Neural cell (in vitro differentiated cells): ENCODE measurements around the gene CAPN2.

ENCODE experiments used
- EP300 ChIP-seq: fragments of 450-650 bp; conservative IDR thresholded peaks from 2 replicates; pipeline ENCODE4 v1.6.1; 2014; ENCODE audit warnings: antibody characterized with exemption, mild to moderate bottlenecking, moderate library complexity; ENCODE audit not compliant: poor library complexity, severe bottlenecking
- EZH2 ChIP-seq: fragments of 200-600, 300-800 bp; shearing (Covaris generic), sonication (generic); IDR thresholded peaks from 2 replicates; pipeline ENCODE4 v1.6.1; 2014; ENCODE audit warnings: antibody characterized with exemption, low read length, borderline replicate concordance, mild to moderate bottlenecking; ENCODE audit not compliant: insufficient read depth, poor library complexity, severe bottlenecking
- POLR2AphosphoS5 ChIP-seq: IDR thresholded peaks from 2 replicates; pipeline ENCODE4 v1.6.1; 2012
- RAD21 ChIP-seq: fragments of 450-650 bp; conservative IDR thresholded peaks from 2 replicates; pipeline ENCODE4 v1.6.1; 2014; ENCODE audit warnings: antibody characterized with exemption, mild to moderate bottlenecking, moderate library complexity
- TAF1 ChIP-seq: IDR thresholded peaks from 2 replicates; pipeline ENCODE4 v1.6.1; 2012; ENCODE audit warnings: low read depth
- TF ChIP-seq, protein P1 (sequence below): fragments of 450-650 bp; IDR thresholded peaks from 2 replicates; pipeline ENCODE4 v1.5.1; 2014; ENCODE audit warnings: antibody characterized with exemption, mild to moderate bottlenecking, moderate library complexity; ENCODE audit not compliant: poor library complexity, severe bottlenecking

DNA sequence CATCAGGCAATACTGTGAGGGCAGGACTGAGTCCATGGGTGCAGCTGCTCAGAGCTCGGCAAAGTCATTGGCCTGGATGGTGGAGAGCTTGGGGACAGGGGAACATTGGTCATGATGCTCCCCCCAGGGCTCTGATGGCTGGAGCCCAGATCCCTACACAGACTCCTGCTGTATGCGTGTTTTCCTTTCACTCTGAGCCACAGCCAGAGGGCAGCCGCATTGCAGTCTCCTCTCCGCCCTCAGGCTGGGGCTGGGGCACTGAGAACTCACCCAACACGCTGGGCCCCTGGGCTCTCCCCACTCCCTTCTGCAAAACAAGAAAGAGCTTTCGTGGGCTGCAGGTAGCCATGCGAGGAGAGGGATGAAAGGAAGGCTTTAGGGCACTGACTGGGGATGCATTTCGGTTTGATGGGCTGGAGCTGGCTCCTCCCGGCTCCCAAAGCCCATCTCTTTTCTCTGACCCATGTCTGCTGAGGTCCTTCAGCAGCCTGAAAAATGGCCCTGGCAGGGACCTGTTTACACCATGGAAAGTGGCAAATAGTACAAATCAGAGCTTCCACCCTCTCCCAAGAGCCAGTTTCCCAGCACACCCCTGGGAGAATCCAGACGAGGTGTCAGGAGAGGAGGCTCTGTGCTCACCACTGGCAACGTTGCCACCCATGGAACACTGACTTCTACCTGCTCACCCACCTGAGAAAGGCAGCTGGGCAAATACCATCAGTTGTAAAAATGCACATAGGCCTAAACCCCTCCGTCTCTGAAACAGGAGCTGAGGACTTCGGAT lies 43.8 kb downstream of the CAPN2 start:
- TF ChIP-seq POLR2AphosphoS5 (no peak), EP300 (no peak), RAD21 (no peak), TAF1 (no peak), EZH2 (no peak)
- TF ChIP-seq, protein P1, sequence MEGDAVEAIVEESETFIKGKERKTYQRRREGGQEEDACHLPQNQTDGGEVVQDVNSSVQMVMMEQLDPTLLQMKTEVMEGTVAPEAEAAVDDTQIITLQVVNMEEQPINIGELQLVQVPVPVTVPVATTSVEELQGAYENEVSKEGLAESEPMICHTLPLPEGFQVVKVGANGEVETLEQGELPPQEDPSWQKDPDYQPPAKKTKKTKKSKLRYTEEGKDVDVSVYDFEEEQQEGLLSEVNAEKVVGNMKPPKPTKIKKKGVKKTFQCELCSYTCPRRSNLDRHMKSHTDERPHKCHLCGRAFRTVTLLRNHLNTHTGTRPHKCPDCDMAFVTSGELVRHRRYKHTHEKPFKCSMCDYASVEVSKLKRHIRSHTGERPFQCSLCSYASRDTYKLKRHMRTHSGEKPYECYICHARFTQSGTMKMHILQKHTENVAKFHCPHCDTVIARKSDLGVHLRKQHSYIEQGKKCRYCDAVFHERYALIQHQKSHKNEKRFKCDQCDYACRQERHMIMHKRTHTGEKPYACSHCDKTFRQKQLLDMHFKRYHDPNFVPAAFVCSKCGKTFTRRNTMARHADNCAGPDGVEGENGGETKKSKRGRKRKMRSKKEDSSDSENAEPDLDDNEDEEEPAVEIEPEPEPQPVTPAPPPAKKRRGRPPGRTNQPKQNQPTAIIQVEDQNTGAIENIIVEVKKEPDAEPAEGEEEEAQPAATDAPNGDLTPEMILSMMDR = no peak
